Iris pigment epithelial cell (primary cell): ENCODE measurements around the gene PBRM1.

ENCODE experiments used
- DNase-seq: peaks from one replicate; pipeline ENCODE4 v3.0.0-alpha.2; 2011; ENCODE audit warnings: low read depth

Gene PBRM1

DNA sequence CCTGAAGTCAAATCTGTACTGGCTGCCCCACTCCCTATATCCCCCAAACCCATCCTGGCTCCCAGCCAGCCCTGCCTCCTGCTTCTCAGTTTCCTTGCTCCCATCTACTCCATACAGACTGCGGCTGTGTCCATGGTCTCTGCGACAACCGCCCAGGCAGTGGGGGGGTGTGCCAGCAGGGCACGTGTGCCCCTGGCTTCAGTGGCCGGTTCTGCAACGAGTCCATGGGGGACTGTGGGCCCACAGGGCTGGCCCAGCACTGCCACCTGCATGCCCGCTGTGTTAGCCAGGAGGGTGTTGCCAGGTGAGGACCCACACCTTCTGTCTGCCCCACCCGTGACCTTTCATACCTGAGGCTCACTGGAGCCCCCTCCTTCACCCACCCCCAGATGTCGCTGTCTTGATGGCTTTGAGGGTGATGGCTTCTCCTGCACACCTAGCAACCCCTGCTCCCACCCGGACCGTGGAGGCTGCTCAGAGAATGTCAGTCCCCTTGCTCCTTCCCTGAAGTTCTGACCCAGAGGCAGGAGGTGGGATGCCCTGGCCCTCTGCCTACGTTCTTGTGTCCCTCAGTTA is 175.9 kb downstream of the PBRM1 start:
- no peak for DNase-seq

DNA sequence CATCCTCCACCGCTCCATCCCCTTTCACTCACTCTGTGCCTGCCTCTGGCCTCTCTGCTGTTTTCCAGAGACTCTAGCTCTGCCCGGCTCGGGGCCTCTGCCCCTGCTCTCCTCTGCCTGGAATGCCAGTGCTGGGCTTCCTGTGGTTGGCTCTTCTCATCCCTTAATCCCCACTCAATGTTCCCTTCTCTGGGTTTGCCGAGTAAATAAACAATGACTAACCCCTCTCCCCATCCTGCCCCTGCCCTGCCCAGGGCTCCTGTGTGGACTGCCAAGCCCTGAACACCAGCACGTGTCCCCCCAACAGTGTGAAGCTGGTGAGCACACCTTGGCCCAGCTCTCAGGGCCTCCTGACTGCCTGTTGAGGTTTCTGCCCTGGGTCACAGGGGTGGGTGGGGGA is 178.4 kb downstream of the PBRM1 start:
- DNase-seq = peak; percentile 84

DNA sequence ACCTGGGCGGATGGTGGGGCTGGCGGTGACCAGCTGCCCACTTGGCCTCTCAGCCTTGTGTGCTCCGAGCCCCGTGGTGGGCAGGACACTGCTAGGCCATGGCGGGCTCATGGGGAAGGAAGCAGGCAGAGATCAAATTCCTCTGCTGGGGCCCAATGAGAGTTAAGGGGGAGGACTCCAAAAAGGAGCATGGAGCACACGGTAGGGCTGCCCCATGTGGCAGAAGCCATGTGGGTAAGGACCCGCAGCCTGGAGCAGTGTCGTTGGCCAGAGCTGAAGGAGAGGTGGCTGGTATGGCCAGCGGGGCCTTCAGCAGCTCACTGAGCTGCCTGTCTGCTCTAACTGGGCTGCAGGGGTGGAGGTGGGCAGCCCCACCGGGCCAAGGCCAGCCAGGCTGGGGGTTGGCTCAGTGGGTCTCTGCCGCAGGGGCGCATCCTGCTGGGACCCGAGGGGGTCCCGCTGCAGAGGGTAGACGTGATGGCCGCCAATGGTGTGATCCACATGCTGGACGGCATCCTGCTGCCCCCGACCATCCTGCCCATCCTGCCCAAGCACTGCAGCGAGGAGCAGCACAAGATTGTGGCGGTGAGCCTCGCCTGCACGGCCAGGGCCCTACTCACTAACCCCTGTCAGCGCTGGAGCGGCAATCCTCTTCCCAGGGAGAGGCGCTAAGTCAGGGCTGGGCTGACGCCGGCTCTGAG is 179.3 kb downstream of the PBRM1 start:
- DNase-seq = no peak

DNA sequence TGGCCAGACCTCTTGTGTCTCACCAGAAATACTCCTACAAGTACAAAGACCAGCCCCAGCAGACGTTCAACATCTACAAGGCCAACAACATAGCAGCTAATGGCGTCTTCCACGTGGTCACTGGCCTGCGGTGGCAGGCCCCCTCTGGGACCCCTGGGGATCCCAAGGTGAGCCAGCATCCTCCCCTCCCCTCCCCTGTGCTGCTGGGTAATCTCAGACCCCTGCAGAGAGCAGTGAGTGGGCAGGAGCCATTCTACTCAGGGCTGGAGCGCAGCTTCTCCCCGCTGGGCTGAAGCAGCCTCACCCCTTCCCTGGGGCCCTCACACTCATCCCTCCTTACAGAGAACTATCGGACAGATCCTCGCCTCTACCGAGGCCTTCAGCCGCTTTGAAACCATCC is 180.7 kb downstream of the PBRM1 start:
- DNase-seq = no peak

GRCh38 chr3:52503788-52504424 is 181.8 kb downstream of the PBRM1 start:
- no peak for DNase-seq

DNA sequence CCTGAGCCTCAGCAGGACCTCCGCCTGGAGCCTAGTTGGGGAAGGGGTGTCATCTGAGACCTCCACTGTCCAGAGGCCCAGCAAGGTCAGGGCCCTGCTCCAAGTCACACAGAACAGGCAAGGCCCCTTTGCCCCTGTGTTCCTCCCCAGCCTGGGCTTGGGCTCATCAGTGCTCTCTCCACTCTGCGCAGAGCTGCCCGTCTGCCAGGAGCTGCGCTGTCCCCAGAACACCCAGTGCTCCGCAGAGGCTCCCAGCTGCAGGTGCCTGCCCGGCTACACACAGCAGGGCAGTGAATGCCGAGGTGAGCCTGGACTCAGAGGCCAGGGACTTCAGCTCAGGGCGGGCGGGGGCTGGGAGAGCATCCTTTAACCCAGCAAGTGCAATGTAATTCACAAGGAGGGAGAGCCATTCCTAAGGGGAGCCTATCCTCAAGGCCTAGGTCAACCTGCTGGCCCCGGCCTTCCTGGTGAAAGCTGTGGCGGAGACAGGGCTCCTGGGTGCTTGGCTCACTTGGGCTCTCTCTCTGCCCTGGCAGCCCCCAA is 182.8 kb downstream of the PBRM1 start:
- DNase-seq = no peak

- DNase-seq = no peak
These were observed 183.7 kb downstream of the PBRM1 start for GRCh38 chr3:52502001-52502400.

DNA sequence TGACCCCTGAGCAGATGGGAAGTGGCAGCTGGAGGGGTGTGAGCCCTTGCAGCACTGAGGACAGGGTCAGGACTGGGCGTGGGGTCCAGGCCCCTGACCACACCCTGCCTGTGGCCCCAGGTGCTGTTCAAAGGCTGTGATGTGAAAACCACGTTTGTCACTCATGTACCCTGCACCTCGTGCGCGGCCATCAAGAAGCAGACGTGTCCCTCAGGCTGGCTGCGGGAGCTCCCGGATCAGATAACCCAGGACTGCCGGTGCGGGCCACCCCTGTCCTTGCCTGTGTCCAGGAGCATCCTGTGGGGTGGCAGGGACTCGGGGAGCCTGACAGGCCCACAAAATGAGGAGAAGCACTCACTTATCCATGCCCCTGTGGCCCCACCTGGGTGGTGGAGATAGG is 184.7 kb downstream of the PBRM1 start:
- no peak for DNase-seq

DNA sequence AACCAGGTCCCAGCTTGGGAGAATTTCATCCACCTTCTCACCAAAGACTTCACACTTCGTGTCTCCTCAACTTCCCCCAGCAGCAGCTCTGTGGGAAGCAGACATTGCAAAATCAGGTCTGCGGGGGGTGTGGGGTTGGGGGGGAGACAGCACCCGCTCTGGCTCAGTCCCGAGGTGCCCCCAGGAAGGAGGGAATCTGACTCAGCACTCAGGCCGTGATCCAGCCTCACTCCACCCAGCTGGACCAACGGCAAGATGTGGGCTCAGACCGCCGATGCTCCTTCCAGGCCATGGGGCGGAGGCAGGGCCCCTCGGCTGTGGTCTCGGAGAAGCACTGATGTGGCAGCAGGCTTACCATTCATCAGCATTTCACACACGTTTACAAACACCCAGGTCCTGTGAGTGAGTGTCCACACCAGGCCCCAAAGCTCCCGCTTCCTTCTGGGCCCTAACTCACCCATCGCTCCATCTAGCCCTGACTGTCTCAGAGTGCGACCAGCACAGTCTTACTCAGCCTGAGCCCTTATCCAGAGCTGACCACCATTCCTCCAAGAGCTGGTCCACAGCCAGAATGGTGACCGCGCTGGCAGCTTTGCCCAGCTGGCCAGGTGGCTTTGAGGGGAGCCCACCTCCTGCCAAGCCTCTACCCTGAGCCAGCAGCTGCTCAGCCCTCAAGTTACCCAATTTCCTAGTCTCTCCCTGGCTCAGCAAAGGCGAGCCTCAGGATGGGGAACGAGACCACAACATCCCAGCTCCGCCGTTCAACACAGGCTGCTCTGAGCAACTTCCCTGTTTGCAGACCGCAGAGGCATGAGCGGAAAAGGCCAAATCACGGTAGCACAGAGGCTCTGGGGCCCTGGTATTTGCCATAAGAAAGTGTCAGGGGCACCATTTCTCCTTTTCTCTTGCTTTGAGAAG is 187.3 kb downstream of the PBRM1 start:
- peak; percentile 90 for DNase-seq

DNA sequence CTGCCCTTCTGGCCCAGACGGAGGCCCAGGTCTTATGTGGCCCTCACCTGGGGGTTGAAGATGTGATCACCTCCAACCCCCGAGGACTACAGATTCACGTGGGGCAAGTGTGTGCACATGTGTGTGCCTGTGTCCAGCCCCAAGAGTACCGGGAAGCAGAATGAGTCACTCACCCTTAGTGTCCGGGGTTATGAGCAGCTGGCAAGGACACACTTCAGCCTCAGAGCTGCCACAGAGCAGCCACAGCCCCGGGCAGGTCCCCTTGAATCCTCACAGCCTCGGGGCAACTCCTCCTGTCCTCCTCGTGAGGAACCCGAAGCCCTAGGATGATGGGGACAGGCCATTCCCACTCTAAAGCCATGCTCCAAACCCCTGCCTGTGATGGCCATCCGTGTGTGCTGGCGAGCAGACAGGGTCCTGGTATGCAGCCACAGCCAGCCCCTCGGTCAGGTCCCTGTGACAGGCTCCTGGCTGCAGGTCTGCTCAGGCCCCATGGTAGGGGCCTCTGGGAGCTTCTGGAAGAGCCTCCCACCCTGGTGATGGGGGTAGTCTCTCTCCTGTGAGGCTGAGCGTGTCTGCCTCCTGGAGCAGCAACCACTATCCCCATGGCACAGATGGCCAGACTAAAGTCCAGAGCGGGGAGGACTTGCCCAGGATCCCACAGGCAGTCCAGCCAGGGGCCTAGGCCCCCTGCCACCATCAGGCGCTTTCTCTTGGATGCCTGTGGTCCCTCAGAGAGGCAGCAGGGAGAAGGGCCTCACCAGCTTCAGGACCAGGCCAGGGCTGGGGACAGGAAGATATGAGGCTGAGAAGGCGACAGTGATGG is 189.7 kb downstream of the PBRM1 start:
- DNase-seq = peak; percentile 62
